Natural killer cell treated with Interleukin-12 subunit alpha and Interleukin-12 subunit beta and Interleukin-15 and Interleukin-18, amount 100 ng/mL, for 72 hours (primary cell): ENCODE measurements around the gene HSPA2. TPM values are rescaled to one million over a fixed set of nuclear protein-coding genes. Genes with fewer than 3 reads are reported as not detected.
"Not testable (repeated sequence)": the region's sequence is repeated elsewhere in the genome, so short reads cannot be mapped to it uniquely, and the experiment has no call there.

Experiments
- ATAC-seq, 2 donors: fragments of 150-1000 bp; cut with Tn5 transposase in 1 of 2; sonication (Bioruptor Pico), chemical (Tn5 transposase) in 1 of 2; 2 replicates each; pipeline ENCODE4 v1.10.0; 2021
- DNase-seq: peaks from one replicate; pipeline ENCODE4 v3.0.0; 2022; ENCODE audit warnings: low spot score
- H3K27ac Mint-ChIP-seq, 2 donors: 1 replicate in 1 of 2; 2 replicates in 1 of 2; pipeline ENCODE4 v1.8.0; 2022; ENCODE audit warnings: mixed read lengths in 2 of 2, mild to moderate bottlenecking in 1 of 2, moderate library complexity in 1 of 2
- H3K27me3 Mint-ChIP-seq, 2 donors: 1 replicate in 1 of 2; 2 replicates in 1 of 2; pipeline ENCODE4 v1.8.0; 2022; ENCODE audit warnings: mixed read lengths in 2 of 2
- H3K36me3 Mint-ChIP-seq: one replicate; pipeline ENCODE4 v1.8.0; 2022; ENCODE audit warnings: mixed read lengths
- H3K4me1 Mint-ChIP-seq, 2 donors: 1 replicate in 1 of 2; 2 replicates in 1 of 2; pipeline ENCODE4 v1.8.0; 2022; ENCODE audit warnings: low read depth in 2 of 2, mixed read lengths in 2 of 2, mild to moderate bottlenecking in 1 of 2
- H3K4me3 Mint-ChIP-seq: one replicate; pipeline ENCODE4 v1.8.0; 2022; ENCODE audit warnings: mixed read lengths
- H3K9me3 Mint-ChIP-seq: 2 replicates; pipeline ENCODE4 v1.8.0; 2022; ENCODE audit warnings: mixed read lengths
- total RNA-seq, 2 donors: library from RNA; stranded (reverse); gene quantifications; one replicate each; pipeline ENCODE4 v1.2.3, GENCODE V29; 2022

Gene HSPA2
- total RNA-seq, 2 donors from 2014 or later: 5.7 to 12.5 TPM

DNA sequence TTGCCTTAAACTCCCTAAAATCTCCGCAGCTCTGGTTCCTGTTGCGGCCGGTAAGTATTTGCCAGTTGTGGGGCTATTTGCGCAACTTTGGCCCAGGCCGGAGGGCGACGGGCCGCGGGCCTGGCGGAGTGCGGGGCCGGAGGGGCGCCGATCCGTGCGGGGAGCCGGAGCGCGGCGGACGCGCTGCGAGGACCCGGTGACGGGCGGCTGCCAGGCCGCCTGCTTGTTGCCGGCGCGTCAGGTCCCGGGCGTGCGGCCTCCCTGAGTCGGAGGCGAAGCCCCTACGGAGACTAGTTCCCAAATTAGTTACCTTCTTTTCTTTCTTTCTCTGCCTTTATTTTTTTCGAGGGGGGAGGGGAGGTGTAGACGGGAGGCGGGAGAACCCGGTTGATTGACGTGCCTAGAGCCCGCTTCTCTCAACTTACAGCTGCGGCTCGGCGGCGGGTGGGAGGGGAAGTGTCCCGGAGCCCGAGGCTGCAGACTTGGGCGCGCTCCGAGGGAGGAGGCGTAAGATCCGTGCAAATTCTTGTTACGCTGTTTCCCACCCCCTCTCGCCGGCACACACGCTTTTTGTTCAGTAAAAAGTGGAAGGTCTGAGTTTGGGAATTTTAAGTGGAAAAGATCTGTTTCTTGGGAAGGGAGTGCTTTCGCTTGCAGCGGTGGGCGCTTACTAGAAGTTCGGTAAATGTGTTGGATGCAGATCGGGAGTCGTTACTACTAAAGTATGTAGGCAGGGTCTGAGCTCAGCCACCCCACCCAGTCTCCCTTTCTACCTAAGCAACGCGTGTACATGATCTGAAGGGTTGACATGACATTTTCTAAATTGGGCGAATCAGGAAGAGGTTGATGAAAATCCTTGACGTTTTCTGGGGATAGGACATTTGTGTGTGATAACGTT lies 35.4 kb upstream of the HSPA2 start:
- H3K27ac Mint-ChIP-seq: peak overlapping the region; percentile 95
- no peaks in the 10 kb centered on the region for H3K9me3 Mint-ChIP-seq
- DNase-seq: peak; percentile 90
- peak; percentile 54 to 61 for ATAC-seq
- no peaks in the 10 kb centered on the region for H3K27me3 Mint-ChIP-seq
- peaks cover 15% of the 10 kb centered on the region for H3K36me3 Mint-ChIP-seq
- peaks cover 59 to 69% of the 10 kb centered on the region in 2 donors for H3K4me1 Mint-ChIP-seq
- H3K4me3 Mint-ChIP-seq: peak overlapping the region; percentile 98

DNA sequence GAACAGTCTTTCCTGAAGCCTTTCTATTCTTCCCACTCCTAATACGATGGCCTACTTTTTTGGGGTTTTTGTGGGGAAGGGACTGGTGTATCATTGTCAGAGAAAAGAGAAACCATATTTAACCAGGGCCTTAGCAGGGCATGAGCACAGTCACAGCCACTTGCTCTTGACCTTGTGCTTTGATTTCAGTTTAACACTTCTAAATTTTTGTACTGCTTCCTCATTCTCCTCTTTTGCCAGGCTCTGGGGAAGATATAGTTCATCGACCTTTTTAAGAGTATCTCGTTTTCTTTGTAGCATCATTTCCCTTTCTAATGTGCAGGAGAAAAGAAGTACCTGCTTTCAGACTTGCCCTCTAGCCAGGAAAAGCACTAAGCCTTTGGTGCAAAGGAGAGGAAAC lies 33.8 kb upstream of the HSPA2 start:
- H3K36me3 Mint-ChIP-seq: peaks cover 15% of the 10 kb centered on the region
- H3K9me3 Mint-ChIP-seq: no peaks in the 10 kb centered on the region
- H3K27me3 Mint-ChIP-seq: no peaks in the 10 kb centered on the region
- H3K27ac Mint-ChIP-seq: peak overlapping the region; percentile 95
- peaks cover 68 to 78% of the 10 kb centered on the region in 2 donors for H3K4me1 Mint-ChIP-seq
- H3K4me3 Mint-ChIP-seq: peak overlapping the region; percentile 98
- DNase-seq: no peak
- no peak for ATAC-seq

DNA sequence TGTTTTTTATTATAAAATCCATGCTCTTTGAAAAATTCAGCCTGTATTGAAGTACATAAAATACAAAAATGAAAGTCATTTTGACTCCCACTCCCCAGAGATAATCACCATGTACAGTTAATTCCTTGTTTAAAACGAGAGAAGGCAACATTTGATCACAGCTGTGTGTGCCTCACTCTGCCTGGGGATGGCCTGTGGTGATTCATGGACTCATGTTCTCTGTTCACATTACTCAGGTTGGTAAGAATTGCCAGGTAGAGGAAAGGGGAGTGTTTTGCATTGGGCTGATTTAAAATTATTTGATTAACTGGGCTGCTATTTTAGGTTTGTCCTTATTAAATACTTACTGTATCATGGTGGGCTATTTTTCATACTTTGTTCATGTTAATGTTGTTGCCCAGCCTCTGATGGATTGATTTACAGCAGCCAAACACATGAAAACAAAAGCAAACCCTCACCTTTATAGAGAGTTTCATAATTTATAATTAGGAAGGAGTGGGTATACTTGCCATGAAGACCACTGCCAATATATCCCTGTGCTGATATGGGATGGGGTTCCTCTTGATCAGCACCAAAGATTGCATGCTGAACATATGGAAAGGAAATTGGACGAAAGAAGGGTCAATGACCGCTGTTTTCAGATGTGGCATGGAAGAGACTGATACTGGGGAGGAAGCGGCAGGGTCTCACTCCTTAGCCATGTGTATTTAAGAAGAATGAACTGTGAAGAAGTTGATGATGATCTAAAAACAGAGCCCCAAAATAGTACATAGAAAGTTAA lies 33.0 kb upstream of the HSPA2 start:
- peak overlapping the region; percentile 95 for H3K27ac Mint-ChIP-seq
- H3K9me3 Mint-ChIP-seq: no peaks in the 10 kb centered on the region
- DNase-seq (no peak), ATAC-seq (no peak)
- peak overlapping the region; percentile 98 for H3K4me3 Mint-ChIP-seq
- H3K4me1 Mint-ChIP-seq: peaks cover 62 to 69% of the 10 kb centered on the region in 2 donors
- no peaks in the 10 kb centered on the region for H3K27me3 Mint-ChIP-seq
- peaks cover 15% of the 10 kb centered on the region for H3K36me3 Mint-ChIP-seq

DNA sequence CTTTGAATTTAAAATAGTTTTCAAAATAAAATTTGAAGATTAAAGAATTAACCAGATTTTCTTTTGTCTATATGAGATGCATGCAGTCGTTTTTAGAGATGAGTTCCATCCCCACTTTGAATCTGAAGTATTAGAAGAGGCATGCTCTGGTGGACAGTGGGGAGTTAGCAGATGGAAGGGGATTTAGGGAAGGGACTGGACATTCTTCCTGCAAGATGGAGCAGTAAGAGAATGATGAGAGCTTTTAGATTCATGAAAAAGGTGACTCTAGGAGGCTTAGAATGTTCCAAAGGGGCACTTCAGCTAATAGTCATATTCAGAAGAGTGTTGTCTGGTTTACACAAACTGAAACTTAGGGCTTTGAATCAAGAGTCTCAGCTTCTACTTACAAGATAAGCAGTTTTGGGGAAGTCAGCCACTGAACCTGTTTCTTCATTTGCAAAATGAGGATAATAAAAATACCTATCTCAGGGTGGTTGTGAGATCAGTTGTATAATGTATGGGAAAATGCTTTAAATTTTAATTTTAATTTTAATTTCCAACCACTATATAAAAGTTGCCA lies 32.2 kb upstream of the HSPA2 start:
- Mint-ChIP-seq H3K36me3 (peaks cover 9% of the 10 kb centered on the region), H3K4me1 (peaks cover 58 to 63% of the 10 kb centered on the region in 2 donors), H3K9me3 (no peaks in the 10 kb centered on the region), H3K27ac (peak overlapping the region; percentile 95), H3K4me3 (peak overlapping the region; percentile 98), H3K27me3 (no peaks in the 10 kb centered on the region)
- DNase-seq: no peak
- ATAC-seq: no peak

GRCh38 chr14:64509036-64509435 lies 31.5 kb upstream of the HSPA2 start:
- no peaks in the 10 kb centered on the region for H3K9me3 Mint-ChIP-seq
- no peaks in the 10 kb centered on the region for H3K27me3 Mint-ChIP-seq
- H3K27ac Mint-ChIP-seq: peak overlapping the region; percentile 95
- ATAC-seq (no peak), DNase-seq (no peak)
- H3K36me3 Mint-ChIP-seq: peaks cover 9% of the 10 kb centered on the region
- H3K4me3 Mint-ChIP-seq: peak overlapping the region; percentile 98
- peaks cover 64 to 68% of the 10 kb centered on the region in 2 donors for H3K4me1 Mint-ChIP-seq

- H3K9me3 Mint-ChIP-seq: no peaks in the 10 kb centered on the region
- ATAC-seq (peak; percentile 59 to 77), DNase-seq (peak; percentile 88)
- H3K4me3 Mint-ChIP-seq: peak overlapping the region; percentile 68
- peaks cover 58 to 65% of the 10 kb centered on the region in 2 donors for H3K4me1 Mint-ChIP-seq
- peak overlapping the region; percentile 95 for H3K27ac Mint-ChIP-seq
- H3K36me3 Mint-ChIP-seq: no peaks in the 10 kb centered on the region
- no peaks in the 10 kb centered on the region for H3K27me3 Mint-ChIP-seq
Observed at GRCh38 chr14:64510825-64511671, 29.5 kb upstream of the HSPA2 start.

DNA sequence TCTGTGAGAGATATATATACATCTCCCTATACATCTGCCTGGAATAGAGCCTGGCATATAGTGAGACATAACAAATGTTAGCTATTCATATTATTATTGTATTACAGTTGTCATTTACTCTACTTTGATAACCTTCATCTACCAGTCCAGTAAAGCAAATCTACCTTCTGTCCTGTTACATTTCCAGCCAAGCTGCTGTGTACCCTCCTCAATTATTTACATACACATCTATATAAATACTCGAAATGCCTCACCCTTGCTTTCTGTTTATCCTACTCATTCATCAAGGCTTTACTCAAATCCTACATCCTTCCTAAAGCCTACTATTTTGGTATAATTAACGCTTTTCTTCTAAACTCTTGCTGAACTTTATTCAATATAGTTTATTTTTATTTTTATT lies 27.3 kb upstream of the HSPA2 start:
- H3K27ac Mint-ChIP-seq: no peak overlapping the region

DNA sequence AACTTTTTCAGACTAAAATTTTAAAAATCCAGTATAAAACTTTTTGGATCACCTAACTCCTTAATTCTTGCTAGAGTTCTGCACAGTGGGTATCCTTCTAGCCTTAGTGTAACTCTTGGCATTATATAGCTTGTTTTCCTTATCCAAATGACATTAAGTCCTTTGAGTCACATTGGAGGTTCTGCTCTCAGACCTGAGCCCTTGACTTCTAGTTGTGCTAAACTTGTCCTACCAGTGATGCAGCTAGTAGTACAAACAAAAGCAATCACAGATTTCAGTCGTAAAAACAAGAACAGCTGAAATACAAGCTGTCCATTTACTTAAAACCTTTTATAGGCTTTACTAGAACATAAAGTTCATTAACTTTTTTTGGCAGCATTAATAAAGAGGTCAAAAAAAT lies 25.5 kb upstream of the HSPA2 start:
- DNase-seq (no peak), ATAC-seq (no peak)
- H3K4me1 Mint-ChIP-seq: peaks cover 42 to 43% of the 10 kb centered on the region in 2 donors
- no peaks in the 10 kb centered on the region for H3K36me3 Mint-ChIP-seq
- H3K27me3 Mint-ChIP-seq: no peaks in the 10 kb centered on the region
- no peak overlapping the region for H3K27ac Mint-ChIP-seq
- no peaks in the 10 kb centered on the region for H3K9me3 Mint-ChIP-seq
- H3K4me3 Mint-ChIP-seq: no peak overlapping the region

More for the DNA sequence above, 27.3 kb upstream of the HSPA2 start:
- Mint-ChIP-seq H3K9me3 (no peaks in the 10 kb centered on the region), H3K36me3 (no peaks in the 10 kb centered on the region), H3K27me3 (no peaks in the 10 kb centered on the region), H3K4me3 (no peak overlapping the region), H3K4me1 (peaks cover 54% of the 10 kb centered on the region in 2 donors)
- DNase-seq: no peak
- no peak for ATAC-seq

GRCh38 chr14:64516969-64517368 lies 23.6 kb upstream of the HSPA2 start:
- ATAC-seq: no peak
- no peaks in the 10 kb centered on the region for H3K9me3 Mint-ChIP-seq
- no peak overlapping the region for H3K4me3 Mint-ChIP-seq
- no peaks in the 10 kb centered on the region for H3K27me3 Mint-ChIP-seq
- no peak overlapping the region for H3K27ac Mint-ChIP-seq
- H3K4me1 Mint-ChIP-seq: peaks cover 30 to 33% of the 10 kb centered on the region in 2 donors
- no peaks in the 10 kb centered on the region for H3K36me3 Mint-ChIP-seq
- no peak for DNase-seq

DNA sequence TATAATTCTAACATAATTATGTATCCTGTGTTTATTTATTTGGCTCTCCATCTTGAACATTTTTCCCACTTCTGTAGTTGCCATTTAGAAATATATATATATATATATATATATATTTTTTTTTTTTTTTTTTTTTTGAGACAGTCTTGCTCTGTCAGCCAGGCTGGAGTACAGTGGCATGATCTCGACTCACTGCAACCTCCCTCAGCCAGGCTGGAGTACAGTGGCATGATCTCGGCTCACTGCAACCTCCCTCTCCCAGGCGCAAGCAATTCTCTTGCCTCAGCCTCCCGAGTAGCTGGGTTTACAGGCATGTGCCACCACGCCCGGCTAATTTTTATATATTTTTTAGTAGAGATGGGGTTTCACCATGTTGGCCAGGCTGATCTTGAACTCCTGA lies 22.9 kb upstream of the HSPA2 start:
- H3K9me3 Mint-ChIP-seq, H3K4me3 Mint-ChIP-seq, H3K27ac Mint-ChIP-seq, ATAC-seq, DNase-seq, H3K27me3 Mint-ChIP-seq, H3K36me3 Mint-ChIP-seq: not testable (repeated sequence)
- peaks cover 27 to 33% of the 10 kb centered on the region in 2 donors for H3K4me1 Mint-ChIP-seq

DNA sequence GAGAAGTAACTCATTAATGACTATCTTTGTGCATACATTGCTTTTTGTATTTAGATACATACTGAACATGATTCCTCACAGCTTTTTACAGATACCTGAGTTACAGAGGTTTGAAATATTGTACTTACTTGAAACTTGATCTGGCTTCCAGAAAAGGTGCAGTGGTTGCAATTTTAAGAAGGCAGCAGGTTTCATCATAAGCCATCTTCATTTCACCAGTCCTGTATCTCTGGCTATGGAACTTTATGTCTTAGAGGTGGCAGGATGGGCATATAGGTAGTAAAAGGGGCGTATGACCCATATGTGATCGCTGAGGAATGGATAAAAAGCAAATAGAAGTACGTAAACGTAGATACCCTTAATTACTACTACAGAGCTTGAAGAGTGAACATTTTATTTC lies 22.3 kb upstream of the HSPA2 start:
- H3K4me1 Mint-ChIP-seq: peaks cover 27 to 33% of the 10 kb centered on the region in 2 donors
- H3K27ac Mint-ChIP-seq: no peak overlapping the region
- no peak overlapping the region for H3K4me3 Mint-ChIP-seq
- H3K36me3 Mint-ChIP-seq: no peaks in the 10 kb centered on the region
- no peaks in the 10 kb centered on the region for H3K27me3 Mint-ChIP-seq
- ATAC-seq (no peak), DNase-seq (no peak)
- no peaks in the 10 kb centered on the region for H3K9me3 Mint-ChIP-seq

DNA sequence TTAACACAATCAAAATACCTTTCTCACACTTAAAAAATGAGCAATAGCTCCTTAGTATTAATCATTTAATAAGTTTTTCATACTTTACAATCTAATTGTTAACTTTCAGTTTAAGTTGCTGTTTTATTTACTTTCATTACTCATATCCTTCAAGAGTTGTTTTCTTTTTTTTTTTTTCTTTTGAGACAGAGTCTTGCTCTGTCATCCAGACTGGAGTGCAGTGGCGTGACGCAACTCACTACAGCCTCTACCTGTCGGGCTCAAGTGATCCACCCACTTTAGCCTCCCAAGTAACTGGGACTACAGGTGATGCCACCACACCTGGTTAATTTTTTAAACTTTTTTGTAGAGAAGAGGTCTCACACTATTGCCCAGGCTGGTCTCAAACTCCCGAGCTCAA lies 19.8 kb upstream of the HSPA2 start:
- DNase-seq (no peak), ATAC-seq (no peak)
- H3K27me3 Mint-ChIP-seq: no peaks in the 10 kb centered on the region
- H3K9me3 Mint-ChIP-seq: no peaks in the 10 kb centered on the region
- no peak overlapping the region for H3K4me3 Mint-ChIP-seq
- H3K4me1 Mint-ChIP-seq: peaks cover 17 to 21% of the 10 kb centered on the region in 2 donors
- peaks cover 6% of the 10 kb centered on the region for H3K36me3 Mint-ChIP-seq
- no peak overlapping the region for H3K27ac Mint-ChIP-seq
